ENCODE data around the gene CDCA8.
"Not testable (repeated sequence)": the region's sequence is repeated elsewhere in the genome, so short reads cannot be mapped to it uniquely, and the experiment has no call there.

The CDCA8 gene

GRCh38 chr1:37718181-37718900 is 26.0 kb downstream of the CDCA8 start:
- no peak for DNase-seq (ENCODE audit: low read depth)

GRCh38 chr1:37718901-37719571 is 26.7 kb downstream of the CDCA8 start:
- no peak for DNase-seq (ENCODE audit: low read depth)

DNA sequence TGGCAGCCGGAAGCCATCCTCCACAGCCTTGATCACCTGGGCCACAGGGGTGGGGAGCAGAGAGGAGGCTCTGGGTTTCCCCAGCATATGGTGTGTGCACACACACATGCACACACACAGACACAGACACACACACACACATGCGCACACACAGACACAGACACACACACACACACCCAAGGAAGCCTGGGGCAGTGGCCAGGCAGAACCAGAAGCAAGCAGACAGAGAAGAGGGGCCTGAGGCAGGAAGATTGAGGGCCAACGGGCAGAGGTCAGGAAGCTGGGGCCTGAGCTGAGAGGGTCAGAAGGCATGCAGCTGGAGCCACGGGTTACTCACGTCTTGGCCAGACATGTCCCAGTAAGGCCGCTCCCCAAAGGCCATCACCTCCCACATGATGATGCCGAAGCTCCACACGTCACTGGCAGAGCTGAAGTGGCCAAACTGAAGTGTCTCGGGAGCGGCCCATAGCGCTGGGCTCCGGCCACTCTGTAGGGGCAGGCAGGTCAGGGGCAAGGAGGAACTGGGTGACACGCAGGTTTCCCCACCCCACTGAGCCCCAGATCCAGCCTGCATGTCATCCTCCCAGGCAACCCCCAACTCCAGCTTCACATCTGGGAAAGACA is 27.4 kb downstream of the CDCA8 start:
- DNase-seq (ENCODE audit: low read depth) = no peak

DNA sequence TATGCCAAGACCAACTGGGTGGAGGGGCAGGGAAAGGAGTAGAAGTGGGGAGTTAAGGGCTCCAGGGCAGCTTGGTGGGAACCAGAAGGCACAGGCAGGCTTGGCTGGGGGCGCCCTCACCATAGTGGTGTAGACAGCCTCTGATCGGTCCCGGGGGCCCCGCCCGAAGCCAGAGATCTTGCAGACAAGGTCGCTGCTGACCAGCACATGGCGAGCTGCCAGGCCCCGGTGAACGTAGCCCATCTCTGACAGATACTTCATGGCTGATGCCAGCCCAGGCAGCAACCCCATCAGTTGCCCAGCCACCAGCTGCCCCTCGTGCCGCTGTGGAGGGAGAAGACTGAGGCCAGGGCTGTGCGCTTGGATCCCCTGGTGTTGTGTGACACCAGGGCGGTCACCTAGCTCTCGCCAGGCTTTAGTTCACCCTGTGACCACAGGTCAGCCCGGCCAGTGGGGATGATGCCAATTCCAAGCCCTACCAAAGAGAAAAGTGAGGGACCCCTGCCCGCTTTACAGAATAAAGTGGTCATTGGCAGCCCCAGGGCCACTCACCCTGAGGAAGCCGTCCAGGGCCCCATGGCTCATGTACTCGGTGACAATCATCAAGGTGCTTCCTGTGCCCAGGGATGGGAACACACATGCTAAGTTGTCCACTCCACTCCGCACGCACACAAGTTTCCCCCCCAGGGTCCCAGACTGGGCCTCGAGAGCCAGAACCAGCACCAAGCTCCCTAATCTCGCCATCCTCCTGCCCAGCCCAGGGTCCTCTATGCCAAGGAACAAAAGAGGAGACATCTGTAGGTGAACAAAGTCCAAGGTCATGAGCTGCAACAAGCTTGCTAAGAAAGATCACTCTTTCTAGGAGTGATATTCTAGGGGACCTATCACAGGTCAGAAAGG is 28.2 kb downstream of the CDCA8 start:
- no peak for DNase-seq (ENCODE audit: low read depth)

DNA sequence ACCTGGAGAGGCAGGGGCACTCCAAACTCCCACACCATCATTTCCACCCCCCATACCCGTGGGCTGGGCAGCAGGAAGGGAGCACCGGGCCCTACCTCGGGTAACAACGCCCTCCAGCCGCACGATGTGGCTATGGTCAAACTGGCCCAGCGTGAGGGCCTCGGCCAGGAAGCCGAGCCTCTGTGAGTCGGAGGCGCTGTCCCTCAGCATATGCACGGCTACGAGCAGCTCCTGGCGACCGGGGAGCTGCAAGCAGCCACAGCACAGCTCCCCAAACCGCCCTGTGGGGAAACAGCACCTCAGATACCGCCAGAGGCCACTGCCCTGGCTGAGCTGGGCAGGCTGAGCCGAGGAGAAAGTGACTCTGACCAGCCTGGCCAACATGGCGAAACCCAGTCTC is 29.2 kb downstream of the CDCA8 start:
- DNase-seq (ENCODE audit: low read depth) = no peak

GRCh38 chr1:37722181-37723071 is 30.1 kb downstream of the CDCA8 start:
- DNase-seq (ENCODE audit: low read depth) = no peak

DNA sequence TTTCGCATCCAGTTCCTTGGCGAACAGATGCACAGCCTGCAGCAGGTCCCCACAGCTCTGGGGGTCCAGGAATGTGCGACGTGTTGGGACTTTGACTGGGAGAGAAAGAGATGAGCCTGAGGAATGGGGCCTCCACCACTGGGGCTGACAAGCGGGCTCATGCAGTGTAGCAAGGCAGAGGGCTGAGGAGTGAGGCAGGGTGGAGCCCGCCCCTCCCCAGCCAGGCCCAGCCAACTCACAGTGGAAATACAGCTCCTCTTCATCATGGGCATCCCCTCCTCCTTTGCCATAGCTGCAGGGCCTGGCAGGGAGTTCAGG is 30.7 kb downstream of the CDCA8 start:
- DNase-seq (ENCODE audit: low read depth) = no peak

- DNase-seq (ENCODE audit: low read depth) = no peak
These were observed 31.2 kb downstream of the CDCA8 start for GRCh38 chr1:37723390-37724078.

- no peak for DNase-seq (ENCODE audit: low read depth)
These were observed 32.3 kb downstream of the CDCA8 start for GRCh38 chr1:37724575-37724974.

- no peak for DNase-seq (ENCODE audit: low read depth)
These were observed 33.7 kb downstream of the CDCA8 start for GRCh38 chr1:37725851-37726613.

- no peak for DNase-seq (ENCODE audit: low read depth)
These were observed 34.7 kb downstream of the CDCA8 start for GRCh38 chr1:37726751-37727585.

GRCh38 chr1:37728416-37728815 is 36.1 kb downstream of the CDCA8 start:
- no peak for DNase-seq (ENCODE audit: low read depth)

- no peak for DNase-seq (ENCODE audit: low read depth)
These were observed 38.1 kb downstream of the CDCA8 start for GRCh38 chr1:37730376-37730775.

- DNase-seq (ENCODE audit: low read depth) = no peak
These were observed 39.1 kb downstream of the CDCA8 start for GRCh38 chr1:37731312-37732019.

DNA sequence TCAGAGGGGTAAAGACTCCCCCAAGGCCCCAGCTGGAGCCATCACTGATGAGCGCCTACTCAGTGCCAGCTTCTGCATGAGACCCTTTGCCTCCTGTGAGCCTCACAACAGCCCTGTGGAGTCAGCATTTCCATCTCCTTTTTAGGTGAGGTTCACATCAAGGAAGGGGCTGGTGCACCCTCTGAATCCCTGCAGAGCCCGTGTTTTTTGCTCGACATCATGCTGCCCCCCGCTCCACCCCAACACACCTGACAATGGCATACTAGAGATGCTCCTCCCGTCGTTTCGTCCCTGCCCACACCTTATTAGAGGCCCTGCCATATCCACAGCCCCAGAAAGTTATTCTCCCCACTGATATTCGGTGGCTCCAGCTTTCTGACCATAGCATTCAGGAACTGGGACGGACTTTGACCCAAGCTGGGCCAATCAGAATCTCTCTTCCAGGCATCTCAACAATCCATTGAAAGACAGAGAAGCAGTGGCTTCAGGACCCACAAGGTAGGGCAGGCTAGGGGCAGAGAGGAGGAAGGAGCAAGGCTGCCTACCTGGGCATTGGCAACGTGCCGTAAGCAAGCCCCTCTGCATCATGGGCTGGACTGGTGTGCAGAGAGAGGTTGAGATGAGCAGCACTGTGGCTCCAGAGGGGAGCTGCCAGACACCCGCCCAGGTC is 39.9 kb downstream of the CDCA8 start:
- no peak for DNase-seq (ENCODE audit: low read depth)

GRCh38 chr1:37734629-37735591 is 42.6 kb downstream of the CDCA8 start:
- DNase-seq (ENCODE audit: low read depth) = no peak

DNA sequence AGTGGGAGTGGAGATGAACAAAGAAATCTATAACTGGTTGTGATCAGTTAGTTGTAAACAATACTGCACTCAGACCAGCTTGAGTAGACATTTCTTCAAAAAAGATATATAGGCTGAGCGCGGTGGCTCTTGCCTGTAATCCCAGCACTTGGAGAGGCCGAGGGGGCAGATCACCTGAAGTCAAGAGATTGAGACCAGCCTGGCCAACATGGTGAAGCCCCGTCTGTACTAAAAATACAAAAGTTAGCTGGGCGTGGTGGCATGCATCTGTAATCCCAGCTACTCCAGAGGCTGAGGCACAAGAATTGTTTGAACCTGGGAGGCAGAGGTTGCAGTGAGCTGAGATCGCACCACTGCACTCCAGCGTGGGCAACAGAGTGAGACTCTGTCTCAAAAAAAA is 45.7 kb downstream of the CDCA8 start:
- not testable (repeated sequence) for DNase-seq (ENCODE audit: low read depth)
